Kidney epithelial cell (primary cell): ENCODE data around the gene LAD1. TPM values are rescaled to one million over a fixed set of nuclear protein-coding genes. Genes with fewer than 3 reads are reported as not detected.

Source experiments
- DNase-seq: peaks from one replicate; pipeline ENCODE4 v3.0.0-alpha.2; 2010; ENCODE audit warnings: low read depth
- H3K27me3 ChIP-seq: 2 replicates; pipeline ENCODE4 v1.6.0; 2011; ENCODE audit warnings: low read length; ENCODE audit not compliant: control insufficient read depth, insufficient read depth
- H3K36me3 ChIP-seq: 2 replicates; pipeline ENCODE4 v1.5.1; 2011; ENCODE audit warnings: low read length; ENCODE audit not compliant: control insufficient read depth, insufficient read depth
- H3K4me3 ChIP-seq: 2 replicates; pipeline ENCODE4 v1.5.1; 2011; ENCODE audit warnings: low read depth, mild to moderate bottlenecking, control low read depth, low read length
- total RNA-seq: library from RNA; depleted of rRNA; stranded (reverse); fragments of >200 nt; gene quantifications from 2 replicates; pipeline ENCODE4 v1.2.3, GENCODE V29; 2015
- TF ChIP-seq, protein P1 (sequence below): IDR thresholded peaks from 2 replicates; pipeline ENCODE4 v1.5.1; 2011; ENCODE audit warnings: mild to moderate bottlenecking, moderate library complexity, low read length, control low read depth, inconsistent platforms; ENCODE audit not compliant: insufficient read depth, poor library complexity, severe bottlenecking

Gene LAD1
- total RNA-seq, 1 donor from 2014 or later = 36.1 TPM

DNA sequence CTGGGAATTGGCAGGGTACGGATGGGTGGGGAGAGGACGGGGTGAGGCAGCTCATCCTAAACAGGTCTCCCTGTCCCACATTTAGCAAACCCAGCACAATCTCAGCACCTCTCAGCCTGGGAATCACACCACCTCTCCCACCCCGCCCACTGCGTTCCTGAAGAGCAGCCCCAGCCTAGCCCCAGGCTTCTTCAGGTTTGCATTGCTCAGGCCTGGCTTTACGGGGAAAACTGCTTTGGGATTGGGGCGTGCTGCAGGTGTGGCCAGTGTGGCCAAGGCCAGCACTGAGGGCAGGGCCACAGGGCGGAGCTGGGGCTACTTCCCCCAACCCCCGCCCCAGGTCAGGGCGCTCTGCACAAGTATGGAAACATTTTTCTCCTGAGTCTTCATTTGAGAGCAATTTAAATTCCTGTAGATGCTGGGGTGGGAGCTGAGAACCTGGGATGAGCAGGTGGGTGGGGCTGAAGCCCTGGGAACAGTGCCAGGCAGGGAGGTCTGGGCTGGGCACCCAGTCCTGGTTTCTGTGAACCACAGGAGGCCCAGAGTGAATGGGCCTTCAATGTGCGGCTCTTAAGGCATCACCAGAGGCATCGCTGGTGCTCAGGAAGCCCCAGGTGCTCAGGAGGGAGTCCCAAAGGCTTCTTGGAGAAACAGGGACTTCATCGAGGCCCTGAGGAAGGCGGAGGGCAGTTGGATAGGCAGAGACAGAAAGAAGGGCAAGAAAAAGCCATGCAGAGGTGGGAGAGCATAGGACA, 45.8 kb downstream of the LAD1 start:
- TF ChIP-seq, protein P1, sequence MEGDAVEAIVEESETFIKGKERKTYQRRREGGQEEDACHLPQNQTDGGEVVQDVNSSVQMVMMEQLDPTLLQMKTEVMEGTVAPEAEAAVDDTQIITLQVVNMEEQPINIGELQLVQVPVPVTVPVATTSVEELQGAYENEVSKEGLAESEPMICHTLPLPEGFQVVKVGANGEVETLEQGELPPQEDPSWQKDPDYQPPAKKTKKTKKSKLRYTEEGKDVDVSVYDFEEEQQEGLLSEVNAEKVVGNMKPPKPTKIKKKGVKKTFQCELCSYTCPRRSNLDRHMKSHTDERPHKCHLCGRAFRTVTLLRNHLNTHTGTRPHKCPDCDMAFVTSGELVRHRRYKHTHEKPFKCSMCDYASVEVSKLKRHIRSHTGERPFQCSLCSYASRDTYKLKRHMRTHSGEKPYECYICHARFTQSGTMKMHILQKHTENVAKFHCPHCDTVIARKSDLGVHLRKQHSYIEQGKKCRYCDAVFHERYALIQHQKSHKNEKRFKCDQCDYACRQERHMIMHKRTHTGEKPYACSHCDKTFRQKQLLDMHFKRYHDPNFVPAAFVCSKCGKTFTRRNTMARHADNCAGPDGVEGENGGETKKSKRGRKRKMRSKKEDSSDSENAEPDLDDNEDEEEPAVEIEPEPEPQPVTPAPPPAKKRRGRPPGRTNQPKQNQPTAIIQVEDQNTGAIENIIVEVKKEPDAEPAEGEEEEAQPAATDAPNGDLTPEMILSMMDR = no peak
- H3K27me3 ChIP-seq = peaks cover 10% of the 10 kb centered on the region

GRCh38 chr1:201351617-201352016, 47.5 kb downstream of the LAD1 start:
- DNase-seq = no peak
- Histone ChIP-seq H3K36me3 (no peaks in the 10 kb centered on the region), H3K27me3 (peaks cover 15% of the 10 kb centered on the region), H3K4me3 (no peak overlapping the region)
- TF ChIP-seq, protein P1 = no peak

More for the DNA sequence above, 45.8 kb downstream of the LAD1 start:
- no peak for DNase-seq
- Histone ChIP-seq H3K36me3 (no peaks in the 10 kb centered on the region), H3K4me3 (no peak overlapping the region)

DNA sequence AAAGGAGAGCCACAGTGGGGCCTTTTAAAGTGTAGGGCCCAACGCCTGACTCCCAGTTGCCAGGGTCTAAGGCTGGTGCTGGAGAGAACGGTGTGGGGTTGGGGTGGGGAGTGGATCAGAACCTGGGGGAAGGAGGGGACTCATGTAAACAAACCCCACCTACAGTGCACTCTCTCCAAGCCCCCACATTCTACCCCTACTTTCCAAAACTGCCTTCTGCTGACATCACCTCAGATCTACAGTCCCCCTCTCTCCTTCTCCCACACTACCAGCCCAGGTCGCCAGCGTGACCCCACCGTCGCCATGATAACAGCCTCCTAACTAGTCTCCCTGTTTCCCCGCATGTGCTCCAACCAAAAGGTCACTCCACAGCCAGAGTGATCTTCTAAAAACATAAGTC, 48.2 kb downstream of the LAD1 start:
- no peak overlapping the region for H3K4me3 ChIP-seq
- peaks cover 12% of the 10 kb centered on the region for H3K27me3 ChIP-seq

DNA sequence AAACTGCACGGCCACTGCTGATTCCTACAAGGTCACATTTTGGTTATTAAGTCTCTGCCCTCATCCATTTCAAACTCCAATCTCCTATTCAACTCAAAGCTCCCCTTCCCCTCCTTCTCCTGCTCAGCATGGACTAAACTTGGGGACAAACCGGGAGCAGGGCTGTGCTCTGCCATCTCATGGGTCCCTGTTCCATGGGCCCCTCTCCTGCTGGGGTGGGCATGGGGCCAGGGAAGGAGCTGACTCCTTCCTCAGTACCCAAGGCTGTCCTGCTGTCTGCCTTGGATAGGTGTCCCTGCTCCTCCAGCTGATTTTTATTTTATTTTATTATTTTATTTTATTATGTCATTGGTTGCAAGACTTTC, 48.8 kb downstream of the LAD1 start:
- Histone ChIP-seq H3K4me3 (no peak overlapping the region), H3K36me3 (no peaks in the 10 kb centered on the region), H3K27me3 (peaks cover 12% of the 10 kb centered on the region)
- TF ChIP-seq, protein P1 = no peak
- DNase-seq = no peak

More for the DNA sequence above, 48.2 kb downstream of the LAD1 start:
- no peak for DNase-seq
- no peaks in the 10 kb centered on the region for H3K36me3 ChIP-seq
- TF ChIP-seq, protein P1 = no peak

DNA sequence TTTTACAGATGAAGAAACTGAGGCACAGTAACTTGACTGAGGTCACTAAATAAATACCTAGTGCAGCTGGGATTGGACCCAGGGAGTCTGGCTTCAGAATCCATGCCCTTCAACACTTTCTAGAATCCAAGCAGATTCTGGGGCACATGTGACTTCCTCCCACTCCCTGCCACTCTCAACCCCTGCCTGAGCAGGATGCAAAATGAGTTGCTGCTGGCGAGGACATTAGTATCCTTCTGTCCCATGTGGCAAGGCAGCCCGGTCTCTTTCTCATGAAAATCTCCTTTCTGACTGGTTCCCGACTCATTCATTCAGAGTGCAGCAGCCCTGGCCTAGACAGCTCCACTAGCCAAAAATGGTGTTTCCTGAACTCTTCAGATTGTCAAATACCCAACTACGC, 50.0 kb downstream of the LAD1 start:
- DNase-seq = no peak

More for the DNA sequence above, 50.0 kb downstream of the LAD1 start:
- H3K27me3 ChIP-seq = peaks cover 9% of the 10 kb centered on the region
- H3K36me3 ChIP-seq = no peaks in the 10 kb centered on the region
- TF ChIP-seq, protein P1 = no peak
- no peak overlapping the region for H3K4me3 ChIP-seq
